ENCODE results near the gene SHC3. TPM values are rescaled to one million over a fixed set of nuclear protein-coding genes. Genes with fewer than 3 reads are reported as not detected.

The SHC3 gene
- total RNA-seq, 2 donors from 2014 or later = 0.95 to 1.3 TPM

- peaks cover 7% of the 10 kb centered on the region for H3K4me1 Mint-ChIP-seq
- no peaks in the 10 kb centered on the region for H3K27me3 Mint-ChIP-seq (ENCODE audit: insufficient read depth)
- H3K4me3 Mint-ChIP-seq = no peak overlapping the region
- H3K36me3 Mint-ChIP-seq (ENCODE audit: low read depth) = no peaks in the 10 kb centered on the region
- no peak for TF ChIP-seq CTCF (conservative IDR thresholded peaks at IDR 0.05)
- no peak overlapping the region for H3K9ac ChIP-seq (ENCODE audit: extremely low read depth, low read length, poor library complexity, severe bottlenecking)
- peaks cover 8% of the 10 kb centered on the region for H3K9me3 Mint-ChIP-seq
- H3K4me3 ChIP-seq (ENCODE audit: low read length) = no peak overlapping the region
- peaks cover 13% of the 10 kb centered on the region for H3K9me3 ChIP-seq (ENCODE audit: control insufficient read depth, low read length)
- no peaks in the 10 kb centered on the region for H3K4me1 ChIP-seq (ENCODE audit: control insufficient read depth, insufficient read depth, low read length)
- H3K27me3 ChIP-seq (ENCODE audit: control insufficient read depth, insufficient read depth, low read length, poor library complexity, severe bottlenecking) = no peaks in the 10 kb centered on the region
- H3K36me3 ChIP-seq (ENCODE audit: control insufficient read depth, insufficient read depth, low read length) = no peaks in the 10 kb centered on the region
- H3K27ac Mint-ChIP-seq = no peak overlapping the region
- no peak for DNase-seq
- no peak overlapping the region for H3K27ac ChIP-seq (ENCODE audit: low read depth, low read length)
Observed at GRCh38 chr9:89191004-89191403, 12.4 kb upstream of the SHC3 start.

GRCh38 chr9:89189215-89189614, 10.6 kb upstream of the SHC3 start:
- Mint-ChIP-seq H3K4me3 (no peak overlapping the region), H3K4me1 (no peaks in the 10 kb centered on the region), H3K27me3 (ENCODE audit: insufficient read depth) (peaks cover 6% of the 10 kb centered on the region), H3K36me3 (ENCODE audit: low read depth) (no peaks in the 10 kb centered on the region), H3K27ac (no peak overlapping the region), H3K9me3 (peaks cover 8% of the 10 kb centered on the region)
- Histone ChIP-seq H3K4me1 (ENCODE audit: control insufficient read depth, insufficient read depth, low read length) (no peaks in the 10 kb centered on the region), H3K27me3 (ENCODE audit: control insufficient read depth, insufficient read depth, low read length, poor library complexity, severe bottlenecking) (no peaks in the 10 kb centered on the region), H3K9me3 (ENCODE audit: control insufficient read depth, low read length) (peaks cover 13% of the 10 kb centered on the region), H3K9ac (ENCODE audit: extremely low read depth, low read length, poor library complexity, severe bottlenecking) (no peak overlapping the region), H3K27ac (ENCODE audit: low read depth, low read length) (no peak overlapping the region), H3K4me3 (ENCODE audit: low read length) (no peak overlapping the region), H3K36me3 (ENCODE audit: control insufficient read depth, insufficient read depth, low read length) (no peaks in the 10 kb centered on the region)
- no peak for DNase-seq
- no peak for TF ChIP-seq CTCF (conservative IDR thresholded peaks at IDR 0.05)
- WGBS, 2 experiments (ENCODE audit: insufficient coverage in 1 of 2, insufficient read length in 1 of 2) = 78 to 86% methylated on average over 2 of the region's 2 CpGs

GRCh38 chr9:89187950-89188349, 9.3 kb upstream of the SHC3 start:
- no peak overlapping the region for H3K27ac Mint-ChIP-seq
- H3K27me3 ChIP-seq (ENCODE audit: control insufficient read depth, insufficient read depth, low read length, poor library complexity, severe bottlenecking) = no peaks in the 10 kb centered on the region
- no peak overlapping the region for H3K9ac ChIP-seq (ENCODE audit: extremely low read depth, low read length, poor library complexity, severe bottlenecking)
- H3K27ac ChIP-seq (ENCODE audit: low read depth, low read length) = no peak overlapping the region
- peaks cover 7% of the 10 kb centered on the region for H3K27me3 Mint-ChIP-seq (ENCODE audit: insufficient read depth)
- peaks cover 1% of the 10 kb centered on the region for H3K9me3 ChIP-seq (ENCODE audit: control insufficient read depth, low read length)
- no peak overlapping the region for H3K4me3 ChIP-seq (ENCODE audit: low read length)
- no peaks in the 10 kb centered on the region for H3K4me1 ChIP-seq (ENCODE audit: control insufficient read depth, insufficient read depth, low read length)
- no CpG with 5 or more reads among the region's 1 CpG for WGBS, 2 experiments (ENCODE audit: insufficient coverage in 1 of 2, insufficient read length in 1 of 2)
- H3K9me3 Mint-ChIP-seq = no peaks in the 10 kb centered on the region
- H3K36me3 ChIP-seq (ENCODE audit: control insufficient read depth, insufficient read depth, low read length) = no peaks in the 10 kb centered on the region
- H3K36me3 Mint-ChIP-seq (ENCODE audit: low read depth) = no peaks in the 10 kb centered on the region
- no peak for TF ChIP-seq CTCF (conservative IDR thresholded peaks at IDR 0.05)
- DNase-seq = no peak
- H3K4me1 Mint-ChIP-seq = no peaks in the 10 kb centered on the region
- H3K4me3 Mint-ChIP-seq = no peak overlapping the region
